Prostate gland (tissue), 2 donors: Measurements from ENCODE around the gene LMTK3. TPM values are rescaled to one million over a fixed set of nuclear protein-coding genes. Genes with fewer than 3 reads are reported as not detected.
"Not testable (repeated sequence)": the region's sequence is repeated elsewhere in the genome, so short reads cannot be mapped to it uniquely, and the experiment has no call there.

ENCODE experiments used
- DNase-seq: peaks from one replicate; pipeline ENCODE4 v3.0.0-alpha.2; 2019; ENCODE audit warnings: low spot score
- H3K27ac ChIP-seq, 2 donors: fragments of 200-600 bp; sonication (generic); 2 replicates each; pipeline ENCODE4 v1.5.1; 2017 to 2019
- H3K27me3 ChIP-seq: fragments of 200-600 bp; sonication (generic); replicated peaks from 2 replicates; pipeline ENCODE4 v1.5.1; 2019; ENCODE audit not compliant: insufficient read depth
- H3K36me3 ChIP-seq, 2 donors: fragments of 200-600 bp; sonication (generic); 1 replicate in 1 of 2; 2 replicates in 1 of 2; pipeline versions ENCODE4 v1.5.1 to v1.8.1; 2017 to 2019
- H3K4me1 ChIP-seq: fragments of 200-600 bp; sonication (generic); replicated peaks from 2 replicates; pipeline ENCODE4 v1.5.1; 2019
- H3K4me3 ChIP-seq, 2 donors: fragments of 200-600 bp; sonication (generic); 2 replicates each; pipeline ENCODE4 v1.5.1; 2017 to 2019
- H3K9me3 ChIP-seq: fragments of 200-600 bp; sonication (generic); 2 replicates; pipeline ENCODE4 v1.5.1; 2017
- CTCF ChIP-seq, 4 experiments: fragments of 200-600 bp in 2 of 4; fragments of 450-650 bp in 2 of 4; sonication (generic) in 2 of 4; IDR thresholded peaks; 1 replicate in 3 of 4; 2 replicates in 1 of 4; pipeline ENCODE4 v1.5.1; 2016 to 2019; ENCODE audit warnings: antibody characterized with exemption in 4 of 4, mild to moderate bottlenecking in 2 of 4, moderate library complexity in 2 of 4
- POLR2A ChIP-seq: fragments of 450-650 bp; IDR thresholded peaks from one replicate; pipeline ENCODE4 v1.6.1; 2016; ENCODE audit warnings: antibody characterized with exemption, mild to moderate bottlenecking
- POLR2AphosphoS5 ChIP-seq: sonication (generic); formaldehyde crosslinking; IDR thresholded peaks from one replicate; pipeline ENCODE4 v1.6.1; 2017; ENCODE audit warnings: antibody characterized with exemption
- WGBS: methylation state at CpG from one replicate; pipeline ENCODE4 v1.1.5; 2018; 5-methylcytosine and 5-hydroxymethylcytosine counted together
- intact Hi-C: fragments of 100-400 bp; cut with DNase I; formaldehyde crosslinking; loops from one replicate; pipeline ENCODE4 v1.14.2; 2022
- total RNA-seq, 2 donors: library from RNA; depleted of rRNA; stranded (reverse); fragments of >200 nt; gene quantifications; one replicate each; pipeline ENCODE4 v1.1.0, GENCODE V29; 2016

Gene LMTK3
- total RNA-seq, 2 donors from 2014 or later: 7.4 to 10.2 TPM

GRCh38 chr19:48487544-48487943 lies 24.1 kb downstream of the LMTK3 start:
- Histone ChIP-seq H3K36me3 (no peaks in the 10 kb centered on the region), H3K4me1 (peaks cover 5% of the 10 kb centered on the region), H3K27me3 (no peaks in the 10 kb centered on the region), H3K9me3 (no peaks in the 10 kb centered on the region), H3K27ac (peak overlapping the region in 1 of 2 donors; percentile 72), H3K4me3 (no peak overlapping the region)
- intact Hi-C loops: no loop called here
- 77% methylated on average over 6 of the region's 6 CpGs for WGBS
- TF ChIP-seq CTCF (IDR thresholded peaks at IDR 0.05): no peak
- no peak for TF ChIP-seq POLR2A
- TF ChIP-seq POLR2AphosphoS5: no peak
- DNase-seq: no peak

GRCh38 chr19:48486706-48487105 lies 24.9 kb downstream of the LMTK3 start:
- DNase-seq, H3K27ac ChIP-seq, H3K9me3 ChIP-seq, H3K4me1 ChIP-seq, intact Hi-C loops, H3K27me3 ChIP-seq, H3K4me3 ChIP-seq, H3K36me3 ChIP-seq: not testable (repeated sequence)
- WGBS: 56% methylated on average over 10 of the region's 10 CpGs

GRCh38 chr19:48484931-48485612 lies 26.6 kb downstream of the LMTK3 start:
- intact Hi-C loops: no loop called here
- Histone ChIP-seq H3K27me3 (no peaks in the 10 kb centered on the region), H3K27ac (no peak overlapping the region), H3K4me1 (peaks cover 5% of the 10 kb centered on the region), H3K36me3 (no peaks in the 10 kb centered on the region), H3K4me3 (no peak overlapping the region), H3K9me3 (no peaks in the 10 kb centered on the region)
- DNase-seq: no peak
- TF ChIP-seq POLR2A: no peak
- TF ChIP-seq CTCF (IDR thresholded peaks at IDR 0.05): no peak
- no peak for TF ChIP-seq POLR2AphosphoS5
- WGBS: 87% methylated on average over 34 of the region's 37 CpGs

GRCh38 chr19:48484247-48484893 lies 27.3 kb downstream of the LMTK3 start:
- 79% methylated on average over 16 of the region's 16 CpGs for WGBS
- peaks cover 5% of the 10 kb centered on the region for H3K4me1 ChIP-seq
- intact Hi-C loops: no loop called here
- no peaks in the 10 kb centered on the region for H3K27me3 ChIP-seq
- no peak overlapping the region for H3K27ac ChIP-seq
- no peak for TF ChIP-seq CTCF (IDR thresholded peaks at IDR 0.05)
- TF ChIP-seq POLR2AphosphoS5: no peak
- no peak for TF ChIP-seq POLR2A
- H3K9me3 ChIP-seq: no peaks in the 10 kb centered on the region
- DNase-seq: no peak
- H3K4me3 ChIP-seq: no peak overlapping the region
- H3K36me3 ChIP-seq: no peaks in the 10 kb centered on the region

- Histone ChIP-seq H3K9me3 (no peaks in the 10 kb centered on the region), H3K4me3 (no peak overlapping the region), H3K27me3 (no peaks in the 10 kb centered on the region), H3K27ac (no peak overlapping the region), H3K4me1 (peaks cover 3% of the 10 kb centered on the region), H3K36me3 (no peaks in the 10 kb centered on the region)
- DNase-seq: no peak
- intact Hi-C loops: no loop called here
- no peak for TF ChIP-seq CTCF (IDR thresholded peaks at IDR 0.05)
- no peak for TF ChIP-seq POLR2A
- no peak for TF ChIP-seq POLR2AphosphoS5
- 45% methylated on average over 2 of the region's 3 CpGs for WGBS
Observed at GRCh38 chr19:48483301-48483700, 28.3 kb downstream of the LMTK3 start.
